PFSK-1 (cell line): ENCODE results near the gene SFRP4.

Experiments
- FOXP2 ChIP-seq: optimal IDR thresholded peaks from 2 replicates; pipeline ENCODE3; 2011; ENCODE audit warnings: borderline replicate concordance, control low read depth, inconsistent platforms; ENCODE audit not compliant: insufficient read depth; ENCODE audit errors: extremely low read length, extremely low read depth
- POLR2AphosphoS5 ChIP-seq: IDR thresholded peaks from 2 replicates; pipeline ENCODE4 v1.6.1; 2012; ENCODE audit warnings: low read depth, mild to moderate bottlenecking, control low read depth, low read length, moderate library complexity
- REST ChIP-seq, 2 experiments: IDR thresholded peaks; 2 replicates each; pipeline versions ENCODE4 v1.6.1 to v1.8.0; 2011 to 2012; ENCODE audit warnings: low read depth in 2 of 2, low read length in 2 of 2, control low read depth in 1 of 2, inconsistent platforms in 1 of 2, mild to moderate bottlenecking in 1 of 2, moderate library complexity in 1 of 2; ENCODE audit not compliant: insufficient read depth in 1 of 2

GRCh38 chr7:37961251-37961650 lies 44.6 kb upstream of the SFRP4 start:
- TF ChIP-seq FOXP2 (no peak), REST (IDR thresholded peaks at IDR 0.05; ENCODE audit: insufficient read depth in 1 of 2, low read depth in 2 of 2, low read length in 2 of 2) (no peak), POLR2AphosphoS5 (no peak)
